Hematopoietic multipotent progenitor cell treated with erythropoietin and hydrocortisone succinate and interleukin-3 and kit ligand, for 17 days (in vitro differentiated cells): ENCODE data around the gene TEX264.
"Not testable (repeated sequence)": the region's sequence is repeated elsewhere in the genome, so short reads cannot be mapped to it uniquely, and the experiment has no call there.

Experiments used
- DNase-seq: peaks from one replicate; pipeline ENCODE4 v3.0.0-alpha.2; 2015; ENCODE audit warnings: low spot score

Gene TEX264

GRCh38 chr3:51670823-51671733 lies at the start of gene TEX264:
Gene TEX264 (plus strand): TSS chr3:51671252. CDS start chr3:51674305, 3,053 bp downstream.
- peak; percentile 98 for DNase-seq

- no peak for DNase-seq
Measured at GRCh38 chr3:51622413-51622812, 48.6 kb upstream of the TEX264 start.

GRCh38 chr3:51622868-51623267 lies 48.2 kb upstream of the TEX264 start:
- no peak for DNase-seq

- no peak for DNase-seq
Measured at GRCh38 chr3:51630513-51630912, 40.5 kb upstream of the TEX264 start.

- DNase-seq: no peak
Measured at GRCh38 chr3:51637144-51637940, 33.7 kb upstream of the TEX264 start.

DNA sequence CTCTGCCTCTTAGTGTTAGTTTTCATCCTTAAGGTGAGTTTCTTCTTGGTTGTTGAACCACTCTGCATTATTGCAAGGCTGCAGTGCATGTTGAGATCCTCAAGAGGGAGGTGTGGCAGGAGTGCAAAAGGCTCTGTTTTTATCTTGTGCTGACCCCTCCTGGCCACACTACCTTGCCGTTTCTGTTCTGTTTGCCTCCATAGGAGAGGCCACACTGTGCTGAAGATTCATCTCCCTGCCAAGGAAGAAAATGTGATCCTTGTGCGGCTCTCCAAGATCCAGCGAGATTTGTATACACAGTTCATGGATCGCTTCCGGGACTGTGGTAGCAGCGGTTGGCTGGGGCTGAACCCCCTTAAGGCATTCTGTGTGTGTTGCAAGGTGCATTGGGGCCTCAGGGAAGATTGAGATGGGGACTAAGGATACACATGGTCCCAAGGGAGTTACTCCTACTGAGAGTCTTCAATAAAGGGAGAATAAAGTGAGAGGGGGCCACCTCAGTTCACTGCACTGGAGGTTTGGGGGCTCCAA lies 33.0 kb upstream of the TEX264 start:
- peak; percentile 36 for DNase-seq

DNA sequence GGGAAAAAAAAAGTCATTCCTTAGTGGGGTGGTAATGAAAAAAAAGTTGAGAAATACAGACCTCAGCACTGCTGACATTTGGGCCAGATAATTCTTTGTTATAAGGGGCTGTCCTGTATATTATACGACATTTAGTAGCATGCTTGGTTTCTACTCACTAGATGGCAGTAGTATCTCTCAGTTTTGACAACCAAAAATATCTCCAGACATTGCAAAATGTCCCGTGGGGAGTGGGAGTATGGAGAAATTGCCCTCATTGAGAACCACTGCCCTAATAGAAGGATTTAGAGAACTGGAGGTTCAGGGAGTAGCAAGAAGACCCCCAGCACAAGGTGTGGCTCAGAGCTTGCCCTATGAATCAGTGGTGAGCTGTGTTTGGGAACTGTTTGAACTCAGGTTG lies 28.6 kb upstream of the TEX264 start:
- DNase-seq: no peak

DNA sequence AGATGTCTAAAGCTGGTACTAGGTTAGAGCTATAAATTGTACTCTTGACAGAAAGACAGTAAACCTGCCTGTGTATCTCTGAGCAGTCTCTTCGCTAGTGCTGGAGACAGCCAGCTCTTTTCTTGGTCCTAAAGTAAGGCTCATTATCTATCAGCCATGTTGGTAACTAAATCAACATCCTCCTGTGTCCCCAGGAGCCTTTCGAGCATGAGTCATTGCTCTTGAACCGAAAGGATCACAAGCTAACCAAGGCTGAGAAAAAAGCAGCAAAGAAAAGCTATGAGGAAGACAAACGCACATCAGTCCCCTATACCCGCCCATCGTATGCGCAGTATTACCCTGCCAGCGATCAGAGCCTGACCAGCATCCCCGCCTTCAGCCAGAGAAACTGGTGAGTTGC lies 25.0 kb upstream of the TEX264 start:
- DNase-seq: no peak

- DNase-seq: not testable (repeated sequence)
Measured at GRCh38 chr3:51652103-51652502, 18.9 kb upstream of the TEX264 start.

- DNase-seq: not testable (repeated sequence)
Measured at GRCh38 chr3:51653409-51653808, 17.6 kb upstream of the TEX264 start.

DNA sequence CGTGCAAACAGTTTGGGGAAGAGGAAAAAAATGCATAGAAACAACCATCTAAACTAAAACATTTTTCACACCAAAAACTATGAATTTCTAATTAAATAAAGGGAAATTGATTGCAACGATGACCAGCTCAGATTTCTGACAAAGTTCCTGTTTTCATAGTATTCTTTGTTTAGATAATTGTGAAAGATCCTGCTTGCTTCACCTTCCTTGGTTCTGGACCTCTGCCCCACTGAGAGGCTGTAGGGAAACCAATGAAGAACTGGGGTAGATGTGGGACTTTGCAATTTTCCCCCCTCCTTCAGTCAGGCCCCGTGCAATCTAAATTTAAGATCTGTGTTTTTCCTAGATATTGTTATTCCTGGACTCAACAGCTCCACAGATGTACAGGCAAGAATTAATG lies 13.8 kb upstream of the TEX264 start:
- DNase-seq: no peak

- DNase-seq: no peak
Measured at GRCh38 chr3:51659942-51660341, 11.1 kb upstream of the TEX264 start.

DNA sequence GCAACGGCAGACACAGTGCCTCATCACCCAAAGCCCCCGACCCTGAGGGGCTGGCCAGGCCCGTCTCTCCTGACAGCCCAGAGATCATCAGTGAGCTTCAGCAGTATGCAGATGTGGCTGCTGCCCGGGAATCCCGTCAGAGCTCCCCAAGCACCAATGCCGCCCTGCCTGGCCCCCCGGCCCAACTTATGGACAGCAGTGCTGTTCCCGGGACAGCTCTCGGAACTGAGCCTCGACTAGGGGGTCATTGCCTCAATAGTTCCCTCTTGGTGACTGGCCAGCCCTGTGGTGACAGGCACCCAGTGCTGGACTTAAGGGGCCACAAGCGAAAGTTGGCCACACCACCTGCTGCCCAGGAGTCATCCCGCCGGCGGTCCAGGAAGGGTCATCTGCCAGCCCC lies 8.6 kb upstream of the TEX264 start:
- no peak for DNase-seq

GRCh38 chr3:51668756-51669155 lies 2.3 kb upstream of the TEX264 start:
- DNase-seq: no peak

DNA sequence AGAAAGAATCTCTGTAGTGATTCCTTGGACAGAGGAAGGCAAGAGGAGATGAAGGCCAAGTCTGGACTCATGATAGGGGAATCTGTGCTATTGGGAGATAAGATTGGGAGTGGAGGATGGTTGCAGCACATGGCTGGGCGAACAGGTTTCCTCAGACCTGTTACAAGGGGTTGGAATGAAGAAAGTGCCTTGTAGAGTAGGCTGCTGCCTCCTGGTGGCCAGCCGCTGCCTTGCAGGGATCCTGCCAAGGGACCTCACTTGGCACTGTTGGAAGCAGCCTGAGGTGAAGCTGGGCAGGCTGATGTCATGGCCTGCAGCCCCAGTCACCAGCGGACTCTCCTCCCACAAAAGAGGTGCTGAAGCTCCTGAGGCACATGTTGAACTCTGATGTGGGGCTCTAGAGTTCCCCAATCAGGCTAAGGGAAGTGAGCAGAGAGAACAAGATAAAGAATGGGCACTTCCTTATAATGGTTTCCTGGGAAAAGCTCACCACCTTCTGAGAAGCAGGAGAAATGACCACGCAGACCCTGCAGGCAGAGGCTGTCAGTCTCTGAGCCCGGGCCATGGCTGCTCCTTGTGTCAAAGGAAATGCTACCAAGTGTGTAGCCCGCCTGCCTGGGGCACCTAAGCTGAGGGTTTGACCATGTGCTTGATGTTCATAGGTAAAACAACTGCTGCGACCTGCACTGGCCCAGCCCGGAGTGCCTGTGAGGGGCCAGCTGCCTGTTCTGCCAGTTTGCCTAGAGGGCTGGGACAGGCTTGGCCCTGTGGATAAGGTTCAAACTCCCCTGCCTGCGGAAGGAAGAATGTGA lies 1.6 kb upstream of the TEX264 start:
- peak; percentile 85 for DNase-seq

GRCh38 chr3:51670053-51670822 lies 814 bp upstream of the TEX264 start:
- no peak for DNase-seq

- DNase-seq: peak; percentile 31
Measured at GRCh38 chr3:51671734-51672475, 853 bp downstream of the TEX264 start.

DNA sequence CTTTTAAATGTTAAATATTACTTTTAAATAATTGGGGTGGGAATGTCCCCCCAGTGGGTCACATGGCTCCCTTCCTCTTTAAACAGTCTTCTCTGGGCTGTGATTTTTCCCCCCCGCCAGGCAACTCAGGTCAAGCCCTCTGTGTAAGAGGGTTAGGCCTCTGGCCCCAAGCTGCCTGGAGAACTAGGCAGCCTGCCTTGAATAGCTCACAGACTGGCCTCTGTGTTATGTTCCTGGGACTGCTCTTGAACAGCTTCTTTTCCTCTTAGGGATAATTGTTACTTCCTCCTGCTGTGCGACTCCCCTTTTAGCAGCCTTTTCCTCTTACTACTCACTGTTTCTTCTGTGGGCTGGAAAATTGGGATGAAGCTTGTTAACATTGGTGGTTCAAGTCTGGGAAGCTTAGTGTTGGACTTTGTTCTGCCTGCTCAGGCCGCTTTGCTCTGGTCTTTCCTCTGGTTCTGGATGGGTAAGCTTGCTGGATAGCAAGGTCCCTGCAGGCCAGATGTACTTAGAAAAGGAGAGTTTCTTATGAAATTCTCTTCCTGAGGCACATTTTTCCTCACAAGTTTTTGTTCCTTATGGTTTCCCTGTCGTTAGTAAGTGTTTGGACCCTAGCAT lies 2.2 kb downstream of the TEX264 start:
- no peak for DNase-seq

GRCh38 chr3:51673802-51674654 lies 3.0 kb downstream of the TEX264 start:
- DNase-seq: no peak
